GM12874 (cell line): ENCODE measurements around the gene FASN.

Source experiments
- CTCF ChIP-seq: IDR thresholded peaks from 2 replicates; pipeline ENCODE4 v1.5.1; 2011; ENCODE audit warnings: low read depth, mild to moderate bottlenecking, control low read depth, low read length, moderate library complexity; ENCODE audit not compliant: insufficient read depth

Gene FASN

GRCh38 chr17:82113941-82114340 is 15.9 kb upstream of the FASN start:
- TF ChIP-seq CTCF: no peak

GRCh38 chr17:82113422-82113821 is 15.4 kb upstream of the FASN start:
- TF ChIP-seq CTCF: no peak

- no peak for TF ChIP-seq CTCF
Observed at GRCh38 chr17:82112914-82113311, 14.9 kb upstream of the FASN start.

DNA sequence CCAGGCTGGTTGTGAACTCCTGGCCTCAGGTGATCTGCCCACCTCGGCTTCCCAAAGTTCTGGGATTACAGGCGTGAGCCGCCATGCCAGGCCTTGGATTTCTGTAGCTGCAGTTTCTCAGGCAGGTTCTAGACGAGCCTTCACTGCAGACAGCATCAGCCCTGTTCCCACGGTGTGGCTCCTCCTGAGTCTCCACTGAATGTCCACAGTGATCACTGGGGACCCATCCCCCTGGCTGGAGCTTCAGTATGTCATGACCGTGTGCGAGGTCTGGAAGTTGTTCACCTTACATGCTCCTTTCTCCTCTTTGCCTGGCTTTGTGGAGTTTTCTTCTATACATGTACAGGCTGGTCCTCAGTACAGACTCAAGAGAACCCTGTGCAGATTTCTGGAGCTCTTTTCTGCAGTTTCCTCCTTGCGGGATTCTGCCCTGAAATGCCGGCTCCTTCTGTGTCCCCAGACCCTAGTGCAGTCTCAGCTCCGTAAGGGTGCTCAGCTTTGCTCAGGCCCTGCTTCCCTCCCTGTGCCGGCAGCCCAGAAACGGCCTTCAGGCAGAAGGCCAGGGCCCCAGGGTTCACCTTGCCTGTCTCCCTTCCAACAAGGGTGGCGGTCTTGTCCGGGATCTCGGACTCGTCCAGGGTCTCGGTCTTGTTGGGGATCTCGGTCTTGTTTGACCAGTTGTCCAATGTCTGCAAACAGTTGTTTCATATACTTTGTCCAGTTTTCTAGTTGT is 14.3 kb upstream of the FASN start:
- TF ChIP-seq CTCF: no peak

GRCh38 chr17:82110298-82110697 is 12.3 kb upstream of the FASN start:
- no peak for TF ChIP-seq CTCF

GRCh38 chr17:82108961-82109475 is 11.0 kb upstream of the FASN start:
- TF ChIP-seq CTCF: no peak

- no peak for TF ChIP-seq CTCF
Observed at GRCh38 chr17:82108496-82108945, 10.5 kb upstream of the FASN start.
